ENCODE data around the gene U2AF2.

U2AF2 gene

DNA sequence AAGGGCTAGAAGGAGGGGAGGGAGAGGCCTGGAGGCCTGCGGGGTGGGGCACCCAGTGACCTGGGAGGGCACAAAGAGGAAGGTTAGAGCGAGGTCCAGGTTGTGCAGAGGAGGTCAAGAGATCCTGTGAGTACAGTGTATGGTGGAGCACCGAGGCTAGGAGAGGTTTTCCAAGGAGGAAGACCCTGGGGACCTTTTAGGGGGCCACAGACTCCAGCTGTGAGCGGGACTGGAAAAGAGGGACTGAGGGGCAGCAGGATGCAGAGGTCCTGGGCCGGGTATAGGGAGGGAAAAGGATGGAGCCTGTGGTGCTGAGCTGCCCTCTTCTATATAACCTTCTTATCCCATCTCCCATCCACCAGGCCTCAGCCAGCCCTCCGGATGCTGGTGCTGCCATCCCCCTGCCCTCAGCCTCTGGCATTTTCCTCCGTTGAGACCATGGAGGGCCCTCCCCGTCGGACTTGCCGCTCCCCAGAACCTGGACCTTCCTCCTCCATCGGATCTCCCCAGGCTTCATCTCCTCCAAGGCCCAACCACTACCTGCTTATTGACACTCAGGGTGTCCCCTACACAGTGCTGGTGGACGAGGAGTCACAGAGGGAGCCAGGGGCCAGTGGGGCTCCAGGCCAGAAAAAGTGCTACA, 10.5 kb upstream of the U2AF2 start:
- no peak for DNase-seq

- DNase-seq = no peak
These were observed 9.9 kb upstream of the U2AF2 start for GRCh38 chr19:55644842-55645511.

DNA sequence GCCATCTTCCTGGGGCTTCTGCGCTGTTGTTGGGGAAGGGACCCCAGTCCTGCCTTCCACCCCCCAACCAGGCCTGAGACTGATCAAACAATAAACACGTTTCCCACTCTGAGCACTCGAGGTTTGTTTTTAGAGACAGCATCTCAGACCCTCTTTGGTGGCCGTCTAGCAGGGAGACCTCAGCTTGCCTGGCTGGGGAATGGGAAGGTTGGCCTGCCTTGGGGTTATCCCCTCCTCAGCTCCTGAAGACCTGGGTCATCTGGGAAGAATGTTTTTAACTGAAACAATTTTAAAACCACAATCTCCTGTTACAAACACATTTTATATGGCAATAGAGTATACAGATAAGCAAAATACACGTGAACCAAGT, 9.3 kb upstream of the U2AF2 start:
- no peak for DNase-seq

- peak; percentile 53 for DNase-seq
These were observed 7.7 kb upstream of the U2AF2 start for GRCh38 chr19:55646889-55647731.

- peak; percentile 65 for DNase-seq
These were observed 6.9 kb upstream of the U2AF2 start, which contains the start of gene CCDC106 for GRCh38 chr19:55647732-55648584. TSS of gene CCDC106 (plus strand) at chr19:55648212. CDS start at chr19:55649047, 835 bp downstream.

GRCh38 chr19:55648585-55649267, 6.1 kb upstream of the U2AF2 start:
- DNase-seq = no peak

DNA sequence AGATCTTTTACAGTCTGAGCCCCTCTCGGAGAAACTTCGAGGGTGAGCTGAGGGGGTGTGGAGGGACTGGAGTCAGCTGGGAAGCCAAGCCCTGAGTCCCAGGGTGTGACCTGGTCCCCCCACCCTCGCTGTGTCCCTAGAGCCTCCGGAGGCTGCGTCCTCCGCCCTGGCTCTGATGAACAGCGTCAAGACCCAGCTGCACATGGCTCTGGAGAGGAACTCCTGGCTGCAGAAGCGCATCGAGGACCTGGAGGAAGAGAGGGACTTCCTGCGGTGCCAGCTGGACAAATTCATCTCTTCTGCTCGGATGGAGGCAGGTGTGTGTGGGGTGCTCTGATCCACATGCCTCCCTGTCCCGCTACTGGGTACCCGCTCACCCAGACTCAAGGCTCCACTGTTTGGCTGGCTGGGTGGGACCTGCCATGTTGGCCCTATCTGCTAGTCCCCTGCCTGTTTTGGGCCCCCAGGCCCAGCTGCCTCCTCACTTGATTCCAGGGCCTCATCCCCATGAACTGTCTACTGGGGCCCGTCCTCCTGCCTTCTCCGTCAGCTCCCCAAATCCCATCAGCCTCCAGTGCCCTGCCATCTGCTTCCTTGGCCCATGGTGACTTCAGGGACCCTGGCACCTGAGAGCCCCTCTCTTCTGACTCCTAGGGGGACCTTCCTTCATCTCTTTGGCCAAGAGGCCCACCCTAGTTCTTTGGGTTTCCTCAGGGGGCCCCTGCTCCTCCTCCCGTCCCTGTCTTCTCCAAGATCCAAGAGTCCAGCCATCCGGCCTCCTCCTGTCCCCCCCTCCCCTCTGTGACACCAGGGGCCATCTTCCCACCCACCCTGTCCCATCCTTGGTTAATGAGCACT, 5.3 kb upstream of the U2AF2 start:
- DNase-seq = no peak

GRCh38 chr19:55650126-55650557, 4.7 kb upstream of the U2AF2 start:
- no peak for DNase-seq

DNA sequence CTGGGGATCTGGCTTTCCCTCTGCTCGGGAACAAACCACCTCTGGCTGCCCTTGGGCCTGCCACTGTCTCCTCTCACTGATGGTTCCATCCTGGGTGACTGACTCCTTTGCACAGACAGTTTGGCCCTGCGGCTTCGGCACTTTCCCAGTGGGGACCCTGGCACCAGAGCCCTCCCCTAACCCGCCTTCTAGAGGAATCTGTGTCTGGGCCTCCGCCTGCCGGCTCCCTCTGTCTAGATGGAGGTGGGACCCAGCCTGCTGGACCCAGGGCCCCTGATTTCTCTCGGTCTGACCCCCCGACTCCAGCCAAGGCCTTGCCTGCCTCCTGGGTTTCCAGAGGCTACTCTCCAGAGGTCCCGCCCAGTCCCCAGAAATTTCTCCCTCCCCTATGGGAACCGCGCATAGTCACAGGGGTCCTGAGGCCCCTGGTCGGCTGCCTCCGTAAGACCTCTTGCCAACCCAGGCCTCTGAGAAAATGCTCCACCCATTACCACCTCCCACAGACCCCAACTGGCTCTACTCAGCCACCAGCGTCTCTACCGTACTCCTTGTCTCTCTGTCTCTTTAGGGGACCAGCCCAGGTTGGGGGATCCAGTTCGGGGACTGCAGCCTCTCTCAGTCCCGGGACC, 4.1 kb upstream of the U2AF2 start:
- no peak for DNase-seq

GRCh38 chr19:55651236-55651635, 3.6 kb upstream of the U2AF2 start:
- DNase-seq = no peak

DNA sequence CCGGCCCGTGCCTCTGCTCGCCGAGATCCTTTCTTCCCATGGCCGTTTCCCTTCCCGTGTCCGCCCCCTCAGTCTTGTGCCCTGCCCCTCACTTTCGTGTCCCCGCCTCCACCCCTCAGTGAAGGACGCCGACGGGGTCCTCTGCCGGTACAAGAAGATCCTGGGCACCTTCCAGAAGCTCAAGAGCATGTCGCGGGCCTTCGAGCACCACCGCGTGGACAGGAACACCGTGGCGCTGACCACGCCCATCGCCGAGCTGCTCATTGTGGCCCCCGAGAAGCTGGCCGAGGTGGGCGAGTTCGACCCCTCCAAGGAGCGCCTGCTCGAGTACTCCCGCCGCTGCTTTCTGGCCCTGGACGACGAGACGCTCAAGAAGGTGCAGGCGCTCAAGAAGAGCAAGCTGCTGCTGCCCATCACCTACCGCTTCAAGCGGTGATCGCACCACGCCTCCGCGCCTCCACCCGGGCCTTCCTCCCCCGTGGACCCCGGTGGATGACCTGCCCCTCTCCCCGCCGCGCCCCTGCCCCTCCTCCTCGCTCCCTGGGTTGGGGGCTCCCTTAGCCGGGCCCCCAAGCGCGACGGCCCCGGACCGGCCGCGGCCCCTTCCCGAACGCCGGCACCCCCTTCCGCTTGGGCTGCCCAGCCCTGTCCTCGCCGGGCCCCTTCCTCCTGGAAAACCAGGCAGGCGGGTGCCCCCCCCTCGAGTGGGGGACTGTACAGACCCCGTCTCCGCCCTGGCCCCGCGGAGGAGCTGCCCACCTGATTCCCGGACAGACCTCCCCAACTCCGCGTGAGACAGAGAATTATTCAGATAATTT, 2.3 kb upstream of the U2AF2 start:
- DNase-seq = no peak

DNA sequence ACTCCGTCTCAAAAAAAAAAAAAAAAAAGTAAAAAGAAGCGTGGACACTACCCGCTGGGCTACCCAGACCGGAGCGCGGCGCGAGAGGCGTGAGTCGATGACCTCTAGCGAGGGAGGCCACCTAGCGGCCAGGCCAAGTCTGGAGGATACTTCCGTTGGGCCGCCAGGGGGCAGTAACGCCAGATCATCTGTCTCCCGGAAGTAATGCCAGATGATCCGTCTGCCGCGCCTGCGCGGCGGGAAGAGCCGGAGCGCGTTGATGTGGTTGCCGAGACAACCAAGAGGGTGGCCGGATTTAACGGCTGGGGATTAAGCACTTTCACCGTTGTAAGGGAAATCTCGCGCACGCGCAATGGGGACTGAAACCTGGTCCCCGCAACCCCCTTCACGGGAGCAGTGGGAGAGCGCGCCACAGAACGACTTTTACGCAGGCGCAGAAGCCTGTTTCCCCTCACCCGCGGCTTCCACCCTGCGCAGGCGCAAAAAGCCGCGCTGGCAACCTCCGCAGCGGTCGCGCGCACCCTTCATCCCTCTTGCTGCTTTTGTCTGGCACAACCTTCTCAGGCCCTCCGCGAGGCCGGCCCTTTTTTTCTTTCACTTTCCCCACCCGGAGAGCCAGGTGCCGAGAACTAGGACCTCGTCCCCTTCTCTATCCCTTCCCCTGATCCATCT, 1.0 kb upstream of the U2AF2 start:
- peak; percentile 98 for DNase-seq

DNA sequence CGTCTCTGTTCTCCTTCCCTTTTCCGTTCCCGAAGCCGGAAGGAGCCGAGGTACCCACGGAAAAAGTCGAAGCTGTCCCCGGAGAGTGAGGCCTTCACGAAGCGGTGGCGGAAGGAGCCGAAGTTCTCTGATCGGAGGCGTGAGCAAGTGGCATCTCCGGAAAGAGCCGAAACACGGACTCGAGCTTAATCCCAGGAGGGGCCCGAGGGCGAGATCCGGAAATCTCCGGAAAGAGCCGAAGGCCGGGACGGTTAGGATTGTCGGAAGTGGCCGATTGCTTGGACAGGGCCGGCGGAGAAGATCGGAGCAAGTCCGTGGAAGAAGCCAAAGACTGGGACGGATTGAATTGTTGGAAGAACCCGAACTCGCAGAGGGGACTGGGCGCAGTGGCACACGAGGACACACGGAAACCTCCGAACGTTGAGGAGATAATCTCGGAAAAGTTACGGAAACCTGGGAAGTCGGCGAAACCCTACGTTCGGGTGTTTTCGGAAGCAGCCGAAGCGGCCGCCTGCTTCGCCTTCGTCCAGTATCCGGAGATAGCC, 440 bp upstream of the U2AF2 start:
- peak; percentile 99 for DNase-seq

- no peak for DNase-seq
These were observed 809 bp downstream of the U2AF2 start for GRCh38 chr19:55655648-55656040.

DNA sequence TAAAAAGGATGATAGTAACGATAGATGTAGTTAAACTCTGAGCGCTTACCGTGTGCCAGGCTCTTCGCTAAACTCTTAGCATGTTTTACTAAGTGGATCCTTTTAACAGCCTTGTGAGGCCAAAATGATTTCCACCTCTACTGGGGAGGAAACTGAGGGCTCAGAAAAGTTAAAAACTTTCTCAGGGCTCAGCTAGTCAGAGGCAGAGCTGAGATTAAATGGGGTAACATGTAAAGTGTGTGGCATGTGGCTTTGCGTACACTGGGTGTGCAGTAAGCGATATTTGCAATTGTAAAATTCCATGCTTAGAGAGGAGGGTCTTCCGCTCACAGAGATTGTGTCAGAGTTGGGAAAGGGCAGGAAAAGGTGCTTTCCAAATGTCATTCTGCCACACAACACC, 1.7 kb downstream of the U2AF2 start:
- DNase-seq = peak; percentile 19

DNA sequence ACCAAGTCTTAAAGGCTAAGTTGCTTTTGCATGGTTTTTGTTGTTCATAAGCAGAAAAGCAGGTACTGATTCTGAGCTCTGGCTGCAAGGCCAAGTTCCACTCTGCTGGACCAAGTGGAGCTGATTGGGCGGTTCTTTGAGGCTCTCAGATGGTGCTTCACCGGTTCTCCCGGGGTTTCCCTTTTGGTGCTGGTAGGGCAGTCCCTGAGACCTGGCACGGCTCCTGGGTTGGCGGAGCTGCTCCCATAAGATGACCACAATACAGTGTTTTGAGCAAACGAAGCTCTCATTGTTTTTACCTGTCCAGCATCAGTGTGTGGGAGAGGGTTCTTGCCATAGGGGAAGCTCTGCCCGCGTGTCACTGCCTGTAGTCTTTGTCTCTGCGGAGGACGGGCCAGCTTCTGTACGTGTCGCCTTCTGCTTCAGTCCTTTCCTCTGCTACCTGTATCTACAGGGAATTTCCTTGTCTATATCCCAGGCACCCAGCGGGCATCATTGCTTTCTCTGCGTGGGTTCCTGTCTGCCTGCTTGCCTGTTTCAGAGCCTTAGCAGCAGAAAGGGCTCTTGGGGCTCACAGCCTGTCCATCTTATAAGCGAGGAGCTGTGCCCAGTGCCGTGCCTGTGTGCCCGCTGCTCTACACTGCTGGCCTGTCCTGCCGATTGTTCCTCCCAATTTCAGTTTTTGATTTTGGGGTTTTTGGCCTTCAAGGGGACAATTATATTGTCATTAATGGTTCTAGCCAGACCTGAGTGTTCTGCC, 2.3 kb downstream of the U2AF2 start:
- DNase-seq = peak; percentile 54

DNA sequence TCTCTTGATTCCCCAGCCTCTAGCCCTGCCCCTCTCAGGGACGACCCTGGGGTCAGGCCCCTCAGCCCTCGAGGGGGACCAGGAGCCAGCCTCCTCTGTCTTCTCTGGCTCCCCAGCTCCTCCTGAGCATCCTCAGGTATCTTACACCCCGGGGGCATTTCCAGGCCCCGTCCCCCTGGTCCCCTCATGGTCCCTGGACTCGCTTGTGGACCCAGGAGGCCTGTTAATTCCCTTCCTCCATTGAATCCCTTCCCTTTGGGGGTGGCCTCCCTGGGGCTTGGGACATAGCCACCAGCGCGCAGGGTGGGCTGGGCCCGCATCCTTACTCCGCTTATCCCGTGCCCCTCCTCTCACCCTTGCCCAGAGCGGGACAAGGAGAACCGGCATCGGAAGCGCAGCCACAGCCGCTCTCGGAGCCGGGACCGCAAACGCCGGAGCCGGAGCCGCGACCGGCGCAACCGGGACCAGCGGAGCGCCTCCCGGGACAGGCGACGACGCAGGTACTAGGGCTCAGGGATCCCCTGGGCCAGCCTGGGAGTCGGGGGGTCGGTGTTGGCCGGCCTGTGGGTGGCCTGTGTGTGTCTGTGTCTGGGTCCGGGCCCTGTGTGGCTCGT, 4.1 kb downstream of the U2AF2 start:
- DNase-seq = no peak

- DNase-seq = no peak
These were observed 5.0 kb downstream of the U2AF2 start for GRCh38 chr19:55659822-55660221.
